Ovary (tissue), 9 donors: ENCODE results near the gene C15orf39. TPM values are rescaled to one million over a fixed set of nuclear protein-coding genes. Genes with fewer than 3 reads are reported as not detected.
"Not testable (repeated sequence)": the region's sequence is repeated elsewhere in the genome, so short reads cannot be mapped to it uniquely, and the experiment has no call there.

Experiments
- DNase-seq, 5 donors: peaks; one replicate each; pipeline ENCODE4 v3.0.0-alpha.2; 2019 to 2020
- H3K27ac ChIP-seq, 2 donors: fragments of 200-600 bp; one replicate each; pipeline versions ENCODE4 v1.5.1 to v1.8.0; 2019 to 2022
- H3K27me3 ChIP-seq: fragments of 200-600 bp; one replicate; pipeline ENCODE4 v1.8.0; 2022
- H3K36me3 ChIP-seq: fragments of 200-600 bp; sonication (generic); one replicate; pipeline ENCODE4 v1.5.1; 2019
- H3K4me1 ChIP-seq: one replicate; pipeline ENCODE4 v1.8.1; 2013; ENCODE audit warnings: mild to moderate bottlenecking, moderate library complexity; ENCODE audit not compliant: insufficient read depth
- H3K4me3 ChIP-seq: fragments of 200-600 bp; sonication (generic); one replicate; pipeline ENCODE4 v1.5.1; 2017
- H3K9me3 ChIP-seq, 2 donors: fragments of 200-600 bp in 1 of 2; sonication (generic) in 1 of 2; one replicate each; pipeline versions ENCODE4 v1.5.1 to v1.8.1; 2013 to 2019; ENCODE audit warnings: mild to moderate bottlenecking in 1 of 2, moderate library complexity in 1 of 2
- CTCF ChIP-seq, 3 donors: fragments of 450-650 bp in 2 of 3; fragments of 200-600 bp in 1 of 3; IDR thresholded peaks; one replicate each; pipeline versions ENCODE4 v1.5.1 to v1.8.0; 2016 to 2022; ENCODE audit warnings: antibody characterized with exemption in 3 of 3, mild to moderate bottlenecking in 1 of 3
- EP300 ChIP-seq: sonication (generic); formaldehyde crosslinking; IDR thresholded peaks from one replicate; pipeline ENCODE4 v1.6.1; 2017; ENCODE audit warnings: antibody characterized with exemption
- POLR2A ChIP-seq: fragments of 450-650 bp; IDR thresholded peaks from one replicate; pipeline ENCODE4 v1.6.1; 2017; ENCODE audit warnings: antibody characterized with exemption, mild to moderate bottlenecking, moderate library complexity
- WGBS, 3 donors: extraction: QIAGEN DNeasy Blood & Tissue Kit in 1 of 3; methylation state at CpG; one replicate each; pipeline versions ENCODE4 v1.1.5 to v1.1.7; 2013 to 2017; 5-methylcytosine and 5-hydroxymethylcytosine counted together
- intact Hi-C, 4 donors: fragments of 100-400 bp; cut with DNase I; formaldehyde crosslinking; loops; one replicate each; pipeline versions ENCODE4 v1.11.0 to v1.15.1; 2022 to 2023
- polyA plus RNA-seq, 2 donors: library from polyadenylated mRNA; stranded (reverse); fragments of 200-250 nt in 1 of 2; fragments of 350-450 nt in 1 of 2; fragmentation: Illumina TruSeq in 1 of 2; extraction: RNeasy Lipid Tissue Mini Kit (QIAGEN cat#74804) in 1 of 2; gene quantifications; one replicate each; pipeline ENCODE4 v1.2.3, GENCODE V29; 2013 to 2014
- total RNA-seq, 7 donors: library from RNA; depleted of rRNA in 2 of 7; stranded (reverse); fragments of >200 nt in 2 of 7; fragmentation: NEBNext Ultra II Directional in 3 of 7; extraction: Animal tissue kit (Norgen Biotek cat#: 25700) in 3 of 7; gene quantifications; one replicate each; pipeline versions ENCODE4 v1.1.0 to v1.2.4, GENCODE V29; 2016 to 2023
- donor health status: DM: no; HTN: no; CAD: no; lungs with moderate emphysema.
- donor health status: DM: no; HTN: no; CAD: no.
- donor health status: Bipolar disorder and iron deficiency.
- donor health status: DM: yes; HTN: yes; CAD: no.
- donor health status: DM: no; HTN: no; CAD: no.
- donor health status: DM: yes; HTN: yes; CAD: no.

The C15orf39 gene
- total and polyA plus RNA-seq, 9 donors = 4.8 to 66.1 (median 39.2) TPM

DNA sequence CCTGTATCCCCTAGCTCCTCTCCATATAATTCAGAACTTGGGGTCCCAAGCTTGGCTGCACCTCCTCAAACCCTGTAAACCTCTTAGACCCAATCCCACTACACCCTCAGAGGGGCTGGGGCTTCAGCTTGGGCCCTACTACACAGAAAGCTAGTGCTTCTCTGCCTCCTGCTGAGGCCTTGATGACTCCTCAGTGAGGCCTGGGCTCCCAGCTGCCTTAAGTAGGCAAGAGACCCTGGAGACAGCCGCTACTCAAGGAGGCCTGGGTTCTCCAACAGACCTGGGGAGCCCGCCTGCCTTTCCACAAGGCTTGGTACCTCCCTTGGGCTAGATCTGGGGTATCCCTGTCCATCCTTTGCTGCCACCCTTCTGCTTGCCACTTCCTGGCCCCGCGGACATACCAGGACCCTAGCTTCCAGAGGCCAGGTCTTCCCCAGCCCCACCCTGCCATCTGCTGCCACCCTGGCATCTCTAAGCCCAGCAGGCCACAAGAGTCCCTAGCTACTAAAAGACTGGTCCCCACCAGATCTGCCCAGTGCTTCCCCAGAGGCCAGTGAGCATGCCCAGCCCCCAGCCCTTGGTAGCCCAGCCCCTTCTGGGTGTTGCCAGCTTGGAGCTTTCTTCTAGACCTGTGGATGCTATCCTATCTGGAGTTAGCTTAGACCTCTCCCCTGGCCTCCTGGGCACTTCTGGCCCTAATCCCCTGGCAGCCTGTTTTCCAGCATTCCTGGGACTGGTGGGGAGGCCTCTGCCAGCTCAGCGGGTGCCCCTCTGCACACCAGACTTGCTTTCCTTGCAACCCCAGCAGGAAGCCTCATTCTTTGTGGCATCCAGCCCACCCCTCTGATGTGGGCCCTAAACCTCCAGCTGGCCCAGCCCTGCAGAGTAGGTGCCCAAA is 13.7 kb downstream of the C15orf39 start:
- WGBS, 3 donors = 84 to 93% (median 88%) methylated on average over 5 of the region's 5 CpGs
- Histone ChIP-seq H3K9me3 (no peaks in the 10 kb centered on the region), H3K27me3 (no peaks in the 10 kb centered on the region), H3K4me3 (no peak overlapping the region), H3K27ac (peak overlapping the region in 1 of 2 donors; percentile 30), H3K4me1 (no peaks in the 10 kb centered on the region), H3K36me3 (no peaks in the 10 kb centered on the region)
- TF ChIP-seq CTCF (IDR thresholded peaks at IDR 0.05) (no peak), EP300 (no peak), POLR2A (no peak)
- intact Hi-C loops = no loop called here
- no peak for DNase-seq

GRCh38 chr15:75217012-75217411 is 15.3 kb downstream of the C15orf39 start:
- Histone ChIP-seq H3K27ac (no peak overlapping the region), H3K36me3 (no peaks in the 10 kb centered on the region), H3K9me3 (no peaks in the 10 kb centered on the region), H3K27me3 (no peaks in the 10 kb centered on the region), H3K4me1 (no peaks in the 10 kb centered on the region), H3K4me3 (no peak overlapping the region)
- intact Hi-C loops = no loop called here
- TF ChIP-seq CTCF (IDR thresholded peaks at IDR 0.05) = no peak
- no peak for DNase-seq
- WGBS, 3 donors = 76 to 84% (median 81%) methylated on average over 6 of the region's 6 CpGs

- WGBS, 3 donors = 77 to 89% (median 81%) methylated on average over 3 of the region's 3 CpGs
- H3K36me3 ChIP-seq, H3K9me3 ChIP-seq, H3K4me1 ChIP-seq, H3K4me3 ChIP-seq, DNase-seq, intact Hi-C loops, H3K27me3 ChIP-seq, H3K27ac ChIP-seq: not testable (repeated sequence)
Measured at GRCh38 chr15:75217574-75217973, 15.9 kb downstream of the C15orf39 start.

- not testable (repeated sequence) for H3K27ac ChIP-seq, DNase-seq
- 63 to 69% (median 67%) methylated on average over 4 of the region's 4 CpGs for WGBS, 3 donors
Measured at GRCh38 chr15:75219507-75219929, 17.8 kb downstream of the C15orf39 start.

GRCh38 chr15:75223688-75224087 is 22.0 kb downstream of the C15orf39 start:
- H3K4me3 ChIP-seq = no peak overlapping the region
- no peaks in the 10 kb centered on the region for H3K27me3 ChIP-seq
- no peak overlapping the region for H3K27ac ChIP-seq
- WGBS, 3 donors = 83 to 92% (median 85%) methylated on average over 6 of the region's 6 CpGs
- H3K4me1 ChIP-seq = no peaks in the 10 kb centered on the region
- no peak for DNase-seq
- H3K36me3 ChIP-seq = no peaks in the 10 kb centered on the region
- H3K9me3 ChIP-seq = no peaks in the 10 kb centered on the region
- no peak for TF ChIP-seq EP300
- no peak for TF ChIP-seq POLR2A
- no peak for TF ChIP-seq CTCF (IDR thresholded peaks at IDR 0.05)
- intact Hi-C loops = no loop called here

More at GRCh38 chr15:75219507-75219929, 17.8 kb downstream of the C15orf39 start:
- H3K4me3 ChIP-seq, intact Hi-C loops, H3K36me3 ChIP-seq, H3K9me3 ChIP-seq, H3K27me3 ChIP-seq, H3K4me1 ChIP-seq: not testable (repeated sequence)
